22Rv1 (cell line): Measurements from ENCODE around the gene LAGE3.

Experiments
- CTCF ChIP-seq: fragments of 450-650 bp; IDR thresholded peaks from 2 replicates; pipeline ENCODE4 v1.5.1; 2017; ENCODE audit warnings: mild to moderate bottlenecking
- ZFX ChIP-seq: fragments of 450-650 bp; IDR thresholded peaks from 2 replicates; pipeline ENCODE4 v1.6.1; 2017; ENCODE audit warnings: antibody characterized with exemption, borderline replicate concordance

- TF ChIP-seq ZFX (no peak), CTCF (no peak)
Measured at GRCh38 chrX:154515090-154515965, 36.2 kb upstream of the LAGE3 start.
